NCI-H187 (cell line): ENCODE data around the gene MAGEA12.
"Not testable (repeated sequence)": the region's sequence is repeated elsewhere in the genome, so short reads cannot be mapped to it uniquely, and the experiment has no call there.

Source experiments
- DNase-seq, 2 experiments: peaks; one replicate each; lab custom pipeline; 2025; lab: John Stamatoyannopoulos, UW

The MAGEA12 gene

GRCh38 chrX:152761582-152761981 is 28.0 kb downstream of the MAGEA12 start:
- not testable (repeated sequence) for DNase-seq

- DNase-seq, result not testable (repeated sequence)
Measured at GRCh38 chrX:152766562-152766961, 33.0 kb downstream of the MAGEA12 start.

GRCh38 chrX:152769549-152770289 is 36.2 kb downstream of the MAGEA12 start, which contains the start of gene MAGEA6:
Gene MAGEA6 (minus strand): TSS chrX:152769689. CDS start chrX:152767650, 2,039 bp downstream.
- not testable (repeated sequence) for DNase-seq

- DNase-seq, result not testable (repeated sequence)
Measured at GRCh38 chrX:152787062-152787461, 53.5 kb downstream of the MAGEA12 start.
